ENCODE measurements around the gene GRM2.

DNA sequence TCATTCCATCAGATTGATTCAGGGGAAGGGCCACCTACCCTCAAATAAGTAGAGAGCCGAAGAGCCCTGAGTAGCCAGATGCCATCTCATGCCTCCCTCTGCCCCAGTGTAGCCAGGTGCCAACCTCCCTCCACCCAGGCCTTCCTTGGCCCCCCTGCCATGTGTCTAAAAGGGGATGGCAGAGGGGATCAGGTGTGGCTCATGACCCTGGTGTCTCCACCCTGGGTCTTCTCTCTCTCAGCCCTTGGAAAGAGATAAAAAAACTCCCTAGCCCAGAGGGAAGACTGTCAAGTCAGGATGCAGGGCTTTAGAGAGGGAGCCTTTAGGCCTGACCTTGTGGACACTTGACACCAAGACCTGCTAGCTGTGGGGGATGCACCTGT, 5.2 kb downstream of the GRM2 start:
- TF ChIP-seq, protein P1, sequence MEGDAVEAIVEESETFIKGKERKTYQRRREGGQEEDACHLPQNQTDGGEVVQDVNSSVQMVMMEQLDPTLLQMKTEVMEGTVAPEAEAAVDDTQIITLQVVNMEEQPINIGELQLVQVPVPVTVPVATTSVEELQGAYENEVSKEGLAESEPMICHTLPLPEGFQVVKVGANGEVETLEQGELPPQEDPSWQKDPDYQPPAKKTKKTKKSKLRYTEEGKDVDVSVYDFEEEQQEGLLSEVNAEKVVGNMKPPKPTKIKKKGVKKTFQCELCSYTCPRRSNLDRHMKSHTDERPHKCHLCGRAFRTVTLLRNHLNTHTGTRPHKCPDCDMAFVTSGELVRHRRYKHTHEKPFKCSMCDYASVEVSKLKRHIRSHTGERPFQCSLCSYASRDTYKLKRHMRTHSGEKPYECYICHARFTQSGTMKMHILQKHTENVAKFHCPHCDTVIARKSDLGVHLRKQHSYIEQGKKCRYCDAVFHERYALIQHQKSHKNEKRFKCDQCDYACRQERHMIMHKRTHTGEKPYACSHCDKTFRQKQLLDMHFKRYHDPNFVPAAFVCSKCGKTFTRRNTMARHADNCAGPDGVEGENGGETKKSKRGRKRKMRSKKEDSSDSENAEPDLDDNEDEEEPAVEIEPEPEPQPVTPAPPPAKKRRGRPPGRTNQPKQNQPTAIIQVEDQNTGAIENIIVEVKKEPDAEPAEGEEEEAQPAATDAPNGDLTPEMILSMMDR (IDR thresholded peaks at IDR 0.05): no peak
- no peak for TF ChIP-seq EP300 (IDR thresholded peaks at IDR 0.05)
